Measurements from ENCODE around the gene TMEM203. TPM values are rescaled to one million over a fixed set of nuclear protein-coding genes. Genes with fewer than 3 reads are reported as not detected.

The TMEM203 gene
- total RNA-seq, 2 experiments from 2014 or later = 42.9 to 58.2 TPM

GRCh38 chr9:137226338-137227053 is 21.0 kb upstream of the TMEM203 start:
- Histone ChIP-seq H3K9me3 (ENCODE audit: low read length) (no peaks in the 10 kb centered on the region), H3K27ac (ENCODE audit: low read depth, low read length, poor library complexity, severe bottlenecking) (no peak overlapping the region), H3K4me2 (ENCODE audit: low read length) (no peak overlapping the region), H3K4me1 (ENCODE audit: insufficient read depth, low read length, poor library complexity, severe bottlenecking) (peaks cover 25% of the 10 kb centered on the region), H3K36me3 (ENCODE audit: insufficient read depth, low read length) (no peaks in the 10 kb centered on the region), H3K4me3 (ENCODE audit: low read depth, low read length, poor library complexity, severe bottlenecking) (no peak overlapping the region), H2AFZ (ENCODE audit: low read length) (no peak overlapping the region), H3K9me2 (ENCODE audit: insufficient read depth, low read length) (no peaks in the 10 kb centered on the region), H3K79me2 (ENCODE audit: insufficient read depth, low read depth, low read length) (no peaks in the 10 kb centered on the region), H4K20me1 (ENCODE audit: insufficient read depth, low read length) (no peaks in the 10 kb centered on the region)
- ChIA-PET POLR2A (no interaction called here), CTCF (ENCODE audit: unreplicated experiment) (interaction anchor here (0.6 kb wide), 1 partner anchor 33 kb away, joined by 3 read pairs; no protein-coding TSS in a partner anchor)
- no peak for TF ChIP-seq EZH2phosphoT487 (IDR thresholded peaks at IDR 0.05; ENCODE audit: borderline replicate concordance, low read depth, low read length)
- TF ChIP-seq CTCF (conservative IDR thresholded peaks at IDR 0.05; ENCODE audit: low read length) = no peak
- BruUV-seq (replicated peaks) = no TSS peak
- no peak for DNase-seq (ENCODE audit: low spot score)
- intact Hi-C loops (cut with micrococcal nuclease; ENCODE audit: unreplicated experiment) = loop anchor here (1.0 to 2.0 kb wide), 4 partner anchors 26 to 180 kb away; partner anchors contain the start of genes NPDC1 and TPRN

DNA sequence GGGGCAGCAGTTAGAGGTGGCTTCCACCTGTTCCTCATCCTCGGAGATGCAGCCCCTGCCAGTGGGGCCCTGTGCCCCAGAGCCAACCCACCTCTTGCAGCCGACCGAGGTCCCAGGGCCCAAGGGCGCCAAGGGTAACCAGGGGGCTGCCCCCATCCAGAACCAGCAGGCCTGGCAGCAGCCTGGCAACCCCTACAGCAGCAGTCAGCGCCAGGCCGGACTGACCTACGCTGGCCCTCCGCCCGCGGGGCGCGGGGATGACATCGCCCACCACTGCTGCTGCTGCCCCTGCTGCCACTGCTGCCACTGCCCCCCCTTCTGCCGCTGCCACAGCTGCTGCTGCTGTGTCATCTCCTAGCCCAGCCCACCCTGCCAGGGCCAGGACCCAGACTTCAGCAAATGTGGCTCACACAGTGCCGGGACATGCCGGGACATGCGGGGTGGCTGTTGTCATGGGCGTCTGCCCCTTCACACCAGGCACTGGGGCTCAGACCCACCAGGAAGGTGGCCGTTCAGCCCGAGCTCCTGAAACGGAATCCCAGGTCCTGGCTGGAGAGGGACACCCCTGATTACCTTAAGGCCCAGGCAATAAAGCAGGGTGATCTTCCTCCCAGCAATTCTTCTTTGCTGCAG is 20.4 kb upstream of the TMEM203 start:
- H4K20me1 ChIP-seq (ENCODE audit: insufficient read depth, low read length) = no peaks in the 10 kb centered on the region
- no peak overlapping the region for H3K27ac ChIP-seq (ENCODE audit: low read depth, low read length, poor library complexity, severe bottlenecking)
- no peak for DNase-seq (ENCODE audit: low spot score)
- peaks cover 26% of the 10 kb centered on the region for H3K4me1 ChIP-seq (ENCODE audit: insufficient read depth, low read length, poor library complexity, severe bottlenecking)
- H2AFZ ChIP-seq (ENCODE audit: low read length) = no peak overlapping the region
- TF ChIP-seq CTCF (conservative IDR thresholded peaks at IDR 0.05; ENCODE audit: low read length) (no peak), EZH2phosphoT487 (IDR thresholded peaks at IDR 0.05; ENCODE audit: borderline replicate concordance, low read depth, low read length) (no peak)
- no peak overlapping the region for H3K4me3 ChIP-seq (ENCODE audit: low read depth, low read length, poor library complexity, severe bottlenecking)
- no peaks in the 10 kb centered on the region for H3K79me2 ChIP-seq (ENCODE audit: insufficient read depth, low read depth, low read length)
- H3K9me2 ChIP-seq (ENCODE audit: insufficient read depth, low read length) = no peaks in the 10 kb centered on the region
- no TSS peak for BruUV-seq (replicated peaks)
- no peak overlapping the region for H3K4me2 ChIP-seq (ENCODE audit: low read length)
- H3K36me3 ChIP-seq (ENCODE audit: insufficient read depth, low read length) = no peaks in the 10 kb centered on the region
- no peaks in the 10 kb centered on the region for H3K9me3 ChIP-seq (ENCODE audit: low read length)
- intact Hi-C loops (cut with micrococcal nuclease; ENCODE audit: unreplicated experiment) = loop anchor here (2.0 kb wide), 1 partner anchor 157 kb away; no protein-coding TSS in a partner anchor
- CTCF ChIA-PET (ENCODE audit: unreplicated experiment) = no interaction called here
- POLR2A ChIA-PET = no interaction called here
